ENCODE results near the gene FOXJ3.

Gene FOXJ3

DNA sequence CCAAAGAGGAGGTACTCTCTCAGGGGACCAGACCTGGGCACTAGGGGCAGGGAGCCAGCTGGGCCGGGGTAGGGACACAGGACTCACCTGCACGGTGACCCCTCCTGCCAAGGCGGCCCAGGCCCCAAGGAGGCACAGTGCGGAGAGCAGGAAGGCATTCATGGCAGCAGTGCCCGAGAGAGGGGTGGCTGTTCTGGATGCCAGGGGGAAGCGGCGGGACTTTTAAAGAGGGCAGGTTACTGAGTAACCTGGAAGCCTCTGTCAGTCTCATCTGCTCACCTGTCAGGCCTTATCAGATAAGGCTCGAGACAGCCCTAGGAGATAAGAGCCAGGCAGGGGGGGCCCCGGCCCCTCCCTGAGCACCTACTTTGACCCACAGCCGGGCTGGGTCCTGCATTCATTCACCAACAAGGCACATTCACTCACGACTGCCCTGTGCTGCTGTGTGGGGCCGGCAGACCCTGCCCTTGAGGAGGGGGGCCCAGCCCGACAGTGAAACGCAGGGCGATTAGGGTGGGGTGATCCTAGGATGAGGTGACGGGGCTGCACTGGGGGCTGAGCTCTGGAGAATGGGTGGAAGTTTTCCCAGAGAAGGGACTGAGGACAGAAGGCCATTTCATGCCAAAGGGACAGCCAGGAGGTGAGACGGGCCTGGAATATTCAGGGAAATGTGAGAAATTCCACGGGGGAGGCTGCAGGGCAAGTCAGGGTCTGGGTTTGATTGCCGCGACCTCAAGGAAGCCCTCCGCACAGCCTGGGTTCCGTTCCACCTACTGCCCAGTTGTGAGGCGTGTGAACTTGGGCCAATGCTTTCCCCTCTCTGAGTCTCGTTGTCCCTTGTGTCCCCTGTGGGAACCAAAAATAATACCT, 170.2 kb downstream of the FOXJ3 start, which contains the start of gene GUCA2A:
Gene GUCA2A, minus strand, starts transcription at position 195 of the 870 bp plus-strand sequence. Its CDS starts 33 bp downstream, at position 162.
- DNase-seq = no peak

DNA sequence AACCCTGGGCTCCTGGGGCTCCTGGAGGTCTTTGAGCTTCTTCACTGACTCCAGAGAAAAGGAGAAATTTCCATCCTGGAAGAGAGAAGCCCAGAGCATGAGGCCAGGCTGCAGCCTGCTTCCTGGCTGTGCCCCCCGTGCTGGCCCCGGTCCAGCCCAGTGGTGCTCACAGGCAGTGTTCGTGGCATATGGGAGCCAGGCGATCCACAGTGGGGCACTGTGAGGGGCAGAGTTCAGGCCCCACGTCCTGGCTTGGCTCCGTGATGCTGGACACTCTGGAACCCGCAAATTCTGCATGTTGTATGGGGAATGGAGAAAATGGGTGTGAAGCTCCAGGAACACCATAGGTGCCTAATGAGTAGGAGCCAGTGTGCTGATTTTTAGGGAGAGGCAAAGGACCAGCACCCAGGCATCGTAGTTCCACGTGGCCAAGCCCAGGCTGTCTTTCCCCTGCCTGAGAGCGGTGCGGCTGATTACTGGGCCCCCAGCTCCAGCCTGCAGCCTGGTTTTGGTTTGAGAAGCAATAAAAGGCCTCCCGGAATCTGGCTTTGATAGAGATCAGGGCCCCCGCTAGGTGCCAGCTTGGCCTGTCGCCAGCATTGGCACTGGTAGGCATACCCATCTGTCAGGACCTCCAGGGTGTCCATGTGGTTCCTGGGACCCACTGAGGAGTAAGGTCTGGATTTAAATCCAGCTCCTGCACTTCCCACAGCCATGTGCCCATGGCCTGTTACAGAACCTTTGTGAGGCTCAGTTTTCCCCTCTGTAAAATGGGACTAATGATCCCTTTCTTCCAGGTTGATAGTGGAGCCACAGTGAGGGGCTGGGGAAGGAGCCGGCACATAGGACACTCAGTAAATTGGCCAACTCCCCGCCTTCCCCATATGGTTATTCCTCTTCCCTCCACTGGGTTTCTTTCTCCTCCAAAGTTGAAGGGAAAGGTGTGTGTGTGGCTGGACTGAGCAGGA, 171.2 kb downstream of the FOXJ3 start:
- DNase-seq = no peak

DNA sequence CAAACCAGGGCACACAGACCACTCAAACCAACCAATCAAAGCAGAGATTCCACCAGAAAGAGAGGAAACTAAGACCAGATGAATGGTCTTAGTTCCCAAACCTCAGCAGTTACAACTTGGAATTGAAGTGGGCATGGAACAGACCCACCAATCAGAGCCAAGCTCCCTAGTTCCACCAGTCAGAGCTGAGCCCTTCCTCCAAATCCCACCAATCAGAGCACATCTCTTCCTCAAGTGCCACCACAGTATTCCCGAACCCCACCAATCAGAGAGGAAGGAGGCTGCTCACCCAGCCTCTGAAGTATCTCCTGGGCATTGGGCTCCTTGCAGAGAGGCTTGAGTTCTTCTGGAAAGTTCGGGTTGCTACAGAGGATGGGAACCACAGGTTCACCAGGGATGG, 171.9 kb downstream of the FOXJ3 start:
- no peak for DNase-seq

GRCh38 chr1:42162181-42162580, 172.9 kb downstream of the FOXJ3 start:
- DNase-seq = no peak

DNA sequence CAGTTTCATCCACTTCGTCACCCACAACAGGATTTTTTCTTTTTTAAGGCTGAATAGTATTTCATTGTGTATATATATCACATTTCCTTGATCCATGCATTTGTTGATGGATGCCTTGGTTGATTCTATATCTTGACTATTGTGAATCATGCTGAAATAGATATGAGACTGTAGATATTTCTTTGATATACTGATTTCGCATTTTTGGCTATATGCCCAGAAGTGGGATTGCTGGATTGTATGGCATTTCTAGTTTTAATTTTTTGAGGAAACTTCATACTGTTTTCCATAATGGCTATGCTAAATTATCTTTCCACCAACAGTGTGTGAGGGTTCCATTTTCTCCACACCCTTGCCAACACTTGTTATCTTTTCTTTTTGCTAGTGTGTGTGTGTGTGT, 176.8 kb downstream of the FOXJ3 start:
- no peak for DNase-seq

DNA sequence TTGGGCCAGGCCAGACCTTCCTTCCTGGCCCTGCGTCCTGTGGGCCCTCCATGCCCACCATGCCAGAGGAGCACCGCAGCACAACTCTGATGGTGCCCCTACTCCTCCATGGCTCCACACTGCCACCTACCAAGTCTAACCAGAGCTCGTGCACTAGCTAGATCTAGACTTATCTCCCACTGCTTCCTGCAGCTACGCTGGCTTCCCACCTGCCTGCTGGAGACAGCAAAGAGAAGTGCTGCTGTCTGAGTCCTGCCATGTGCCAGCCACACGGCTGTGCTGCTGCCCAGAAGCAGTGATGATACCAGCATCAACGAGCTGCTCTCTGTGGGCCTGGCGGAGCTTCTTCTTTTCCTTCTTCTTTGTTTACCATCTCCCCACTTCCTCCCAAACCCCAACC, 177.4 kb downstream of the FOXJ3 start:
- peak in 1 of 5 experiments; percentile 18 for DNase-seq

DNA sequence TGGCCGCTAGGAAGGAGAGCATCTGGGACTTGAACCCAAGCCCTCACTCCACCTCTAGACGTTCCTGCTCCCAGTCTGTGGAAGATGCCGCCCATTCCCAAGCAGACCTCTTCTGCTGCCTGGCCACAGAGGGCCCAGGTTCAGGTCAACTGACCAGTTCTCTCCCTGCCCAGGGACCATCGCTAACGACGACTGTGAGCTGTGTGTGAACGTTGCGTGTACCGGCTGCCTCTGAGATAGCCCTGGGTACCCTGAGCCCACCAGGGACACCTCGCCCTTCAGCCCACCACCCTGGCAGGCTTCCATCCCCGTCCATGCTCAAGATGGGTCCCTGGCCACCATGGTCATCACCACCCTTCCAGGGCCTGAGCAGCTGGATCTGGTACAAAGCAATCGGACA, 179.7 kb downstream of the FOXJ3 start:
- DNase-seq = no peak

- DNase-seq = no peak
Measured at GRCh38 chr1:42154685-42155084, 180.3 kb downstream of the FOXJ3 start.

DNA sequence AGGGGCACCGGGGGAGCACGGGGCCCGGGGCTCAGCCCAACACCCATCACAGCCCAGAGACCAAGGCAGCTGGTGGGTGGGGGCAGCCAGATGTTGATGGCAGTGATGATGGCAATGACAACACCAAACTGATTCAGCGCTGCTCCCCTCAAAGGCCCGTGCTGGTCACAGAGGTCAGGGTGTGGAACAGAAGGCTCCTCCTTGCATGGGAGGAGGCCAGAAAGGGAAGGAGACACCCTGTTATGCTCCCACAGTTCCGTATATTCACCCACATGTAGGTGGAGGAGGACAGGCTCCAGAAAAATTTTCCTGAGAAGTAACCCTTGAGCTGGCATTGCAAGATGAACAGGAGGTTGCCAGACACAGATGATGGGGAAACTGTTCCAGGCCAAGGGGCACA, 181.4 kb downstream of the FOXJ3 start:
- no peak for DNase-seq

- DNase-seq = no peak
Measured at GRCh38 chr1:42152907-42153600, 182.0 kb downstream of the FOXJ3 start, which contains the start of gene GUCA2B. TSS of gene GUCA2B (plus strand) at chr1:42153410. CDS start at chr1:42153451, 41 bp downstream.

- no peak for DNase-seq
Measured at GRCh38 chr1:42152119-42152518, 182.9 kb downstream of the FOXJ3 start.

GRCh38 chr1:42150651-42151050, 184.4 kb downstream of the FOXJ3 start:
- no peak for DNase-seq

DNA sequence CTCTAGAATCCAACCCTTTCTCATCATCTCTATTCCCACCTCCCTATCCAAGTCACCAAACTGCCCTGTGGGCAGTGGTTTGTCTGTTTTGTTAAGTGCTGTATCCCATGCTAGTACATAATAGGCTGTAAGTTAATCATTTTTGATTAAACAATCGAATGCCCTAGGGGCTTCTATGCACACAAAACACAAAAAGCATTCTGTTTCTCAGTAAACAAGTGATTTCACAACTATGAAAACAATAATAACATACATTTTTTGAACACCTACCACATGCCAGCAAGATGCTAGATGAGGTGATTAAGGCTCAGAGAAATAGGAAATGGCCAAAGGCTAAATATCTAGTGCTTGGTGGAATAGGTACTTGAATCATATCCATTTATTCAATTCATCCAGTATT, 186.9 kb downstream of the FOXJ3 start:
- DNase-seq = no peak

DNA sequence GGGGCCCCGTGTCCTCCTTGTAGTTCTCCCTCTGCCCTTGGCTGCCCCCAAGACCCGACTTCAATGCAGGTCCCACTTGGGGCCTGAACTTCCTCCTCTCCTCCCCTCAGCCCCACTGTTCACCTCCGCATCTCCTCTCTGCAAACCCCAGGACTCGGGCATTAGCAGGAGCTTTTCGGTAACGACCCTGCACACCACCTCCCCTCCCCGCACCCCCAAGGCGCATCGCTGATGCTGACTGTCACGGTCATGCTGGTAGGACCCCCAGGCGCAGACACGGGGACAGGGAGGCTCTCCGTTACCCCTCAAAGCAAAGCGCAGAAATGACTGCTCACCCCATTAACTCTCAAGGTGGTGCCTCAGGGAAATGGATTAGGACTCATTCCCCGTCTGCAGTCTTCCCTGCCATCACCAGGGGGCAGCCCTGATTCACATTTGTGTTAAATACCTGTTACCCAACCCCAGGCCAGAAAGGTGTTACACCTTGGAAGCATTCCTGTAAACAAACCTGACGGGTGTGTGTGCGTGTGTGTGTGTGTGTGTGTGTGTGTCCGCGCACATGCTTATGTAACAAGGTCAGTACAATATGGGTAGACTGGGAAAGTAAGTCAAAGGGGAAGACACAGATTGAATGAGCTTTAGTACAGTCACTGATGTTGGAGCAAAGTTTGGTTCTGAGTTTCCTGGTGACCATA, 188.3 kb downstream of the FOXJ3 start:
- peak in 4 of 5 experiments; percentile 18 to 59 (median 46) for DNase-seq

- DNase-seq = no peak
Measured at GRCh38 chr1:42145764-42146625, 189.0 kb downstream of the FOXJ3 start.

GRCh38 chr1:42145389-42145716, 189.7 kb downstream of the FOXJ3 start:
- no peak for DNase-seq

DNA sequence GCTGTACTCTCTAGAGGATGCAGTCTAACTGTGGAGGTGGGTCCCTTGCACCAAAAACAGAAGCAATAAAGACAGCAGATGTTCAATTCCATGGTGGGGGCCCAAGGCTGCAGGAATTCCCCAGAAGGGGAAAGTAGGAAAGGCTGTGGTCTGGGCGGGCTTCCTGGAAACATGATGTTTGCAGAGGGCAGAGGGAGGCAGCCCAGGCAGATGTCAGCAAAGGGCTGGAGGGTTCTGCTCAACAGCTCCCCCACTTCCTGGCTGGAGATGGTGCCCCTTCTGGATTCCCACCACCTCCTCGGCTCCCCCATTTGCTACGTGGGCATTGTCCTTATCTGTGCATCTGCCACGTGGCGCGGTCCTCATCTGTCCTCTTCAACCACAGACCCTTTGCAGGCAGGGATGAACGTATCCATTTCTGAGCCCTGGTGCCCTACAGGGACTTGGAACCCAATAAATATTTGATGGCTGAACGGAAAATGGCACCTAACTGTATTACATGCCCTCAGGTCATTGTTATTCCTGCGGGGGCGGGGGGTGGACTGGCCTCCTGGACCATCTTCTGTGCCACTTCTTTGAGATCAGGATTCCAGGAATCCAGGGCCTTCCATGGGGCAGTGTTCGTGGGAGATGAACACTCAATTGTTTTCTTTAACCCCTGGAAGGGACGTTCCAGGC, 190.2 kb downstream of the FOXJ3 start:
- DNase-seq = no peak

- no peak for DNase-seq
Measured at GRCh38 chr1:42143896-42144710, 190.9 kb downstream of the FOXJ3 start.

DNA sequence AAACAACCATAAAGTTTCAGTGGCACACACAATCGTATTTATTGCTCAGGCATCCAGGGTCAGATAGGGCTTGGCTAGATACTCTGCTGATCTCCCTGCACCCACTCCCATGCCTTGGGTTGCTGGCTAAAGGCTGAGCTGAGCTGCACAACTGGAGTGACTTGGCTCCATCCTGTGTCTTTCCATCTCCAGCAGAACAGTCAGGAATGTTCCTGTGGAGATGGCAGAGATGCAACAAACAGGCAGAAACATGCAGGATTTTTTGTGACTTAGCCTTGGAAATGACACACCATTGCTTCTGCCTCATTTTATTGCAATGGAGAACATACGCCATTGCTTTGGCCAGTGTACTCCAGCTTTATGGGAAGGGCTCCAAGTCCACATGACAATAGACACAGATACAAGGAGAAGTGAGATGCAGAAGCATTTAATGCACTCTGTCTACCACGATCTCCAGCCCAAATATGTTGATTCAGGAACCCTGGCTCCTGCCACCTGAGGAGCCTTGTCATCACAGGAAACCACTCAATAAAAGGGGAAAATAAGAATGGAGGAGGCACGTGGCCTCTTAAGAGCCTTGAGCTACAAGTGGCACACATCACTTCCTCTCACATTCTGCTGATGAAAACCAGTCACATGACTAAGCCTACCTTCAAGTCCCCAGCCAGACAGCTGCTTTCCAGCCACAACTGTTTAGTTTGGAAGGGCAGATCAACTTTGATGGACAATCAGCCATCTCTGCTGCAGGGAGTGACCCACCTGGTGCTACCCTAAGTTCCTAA, 191.9 kb downstream of the FOXJ3 start:
- no peak for DNase-seq
